Thyroid gland (tissue), 4 donors: Measurements from ENCODE around the gene MRTFB. TPM values are rescaled to one million over a fixed set of nuclear protein-coding genes. Genes with fewer than 3 reads are reported as not detected.

Source experiments
- DNase-seq, 2 donors: peaks; one replicate each; pipeline ENCODE4 v3.0.0-alpha.2; 2019
- H3K27ac ChIP-seq, 3 donors: fragments of 200-600 bp; sonication (generic); 1 replicate in 2 of 3; 2 replicates in 1 of 3; pipeline ENCODE4 v1.5.1; 2016 to 2019; ENCODE audit warnings: mild to moderate bottlenecking in 1 of 3, moderate library complexity in 1 of 3
- H3K27me3 ChIP-seq: fragments of 200-600 bp; sonication (generic); one replicate; pipeline ENCODE4 v1.5.1; 2019
- H3K36me3 ChIP-seq, 2 donors: fragments of 200-600 bp; sonication (generic); one replicate each; pipeline ENCODE4 v1.5.1; 2016 to 2019
- H3K4me1 ChIP-seq, 2 donors: fragments of 200-600 bp; sonication (generic); one replicate each; pipeline ENCODE4 v1.5.1; 2017 to 2019
- H3K4me3 ChIP-seq, 3 donors: fragments of 200-600 bp; sonication (generic); replicated peaks in 1 of 3; 1 replicate in 2 of 3; 2 replicates in 1 of 3; pipeline ENCODE4 v1.5.1; 2016; ENCODE audit warnings: mild to moderate bottlenecking in 1 of 3
- H3K9me3 ChIP-seq: fragments of 200-600 bp; sonication (generic); one replicate; pipeline ENCODE4 v1.5.1; 2017
- POLR2A ChIP-seq, 2 donors: fragments of 450-650 bp; IDR thresholded peaks; one replicate each; pipeline ENCODE4 v1.6.1; 2017; ENCODE audit warnings: antibody characterized with exemption in 2 of 2, mild to moderate bottlenecking in 2 of 2, moderate library complexity in 1 of 2
- WGBS, 2 donors: methylation state at CpG; one replicate each; pipeline ENCODE4 v1.1.5; 2017; 5-methylcytosine and 5-hydroxymethylcytosine counted together
- intact Hi-C: fragments of 100-400 bp; cut with DNase I; formaldehyde crosslinking; loops from one replicate; pipeline ENCODE4 v1.15.1; 2023
- total RNA-seq, 4 donors: library from RNA; depleted of rRNA; stranded (reverse); fragments of >200 nt; gene quantifications; one replicate each; pipeline ENCODE4 v1.2.3, GENCODE V29; 2016
- TF ChIP-seq, protein P1 (sequence below), 6 experiments: fragments of 200-600 bp in 3 of 6; fragments of 450-650 bp in 3 of 6; sonication (generic) in 3 of 6; IDR thresholded peaks; one replicate each; pipeline ENCODE4 v1.5.1; 2016 to 2019; ENCODE audit warnings: antibody characterized with exemption in 6 of 6, mild to moderate bottlenecking in 2 of 6, inconsistent platforms in 1 of 6, moderate library complexity in 1 of 6

Gene MRTFB
- total RNA-seq, 4 donors from 2014 or later: 51.2 to 131 (median 74.0) TPM

- no peak for TF ChIP-seq POLR2A (IDR thresholded peaks at IDR 0.05)
- TF ChIP-seq, protein P1, sequence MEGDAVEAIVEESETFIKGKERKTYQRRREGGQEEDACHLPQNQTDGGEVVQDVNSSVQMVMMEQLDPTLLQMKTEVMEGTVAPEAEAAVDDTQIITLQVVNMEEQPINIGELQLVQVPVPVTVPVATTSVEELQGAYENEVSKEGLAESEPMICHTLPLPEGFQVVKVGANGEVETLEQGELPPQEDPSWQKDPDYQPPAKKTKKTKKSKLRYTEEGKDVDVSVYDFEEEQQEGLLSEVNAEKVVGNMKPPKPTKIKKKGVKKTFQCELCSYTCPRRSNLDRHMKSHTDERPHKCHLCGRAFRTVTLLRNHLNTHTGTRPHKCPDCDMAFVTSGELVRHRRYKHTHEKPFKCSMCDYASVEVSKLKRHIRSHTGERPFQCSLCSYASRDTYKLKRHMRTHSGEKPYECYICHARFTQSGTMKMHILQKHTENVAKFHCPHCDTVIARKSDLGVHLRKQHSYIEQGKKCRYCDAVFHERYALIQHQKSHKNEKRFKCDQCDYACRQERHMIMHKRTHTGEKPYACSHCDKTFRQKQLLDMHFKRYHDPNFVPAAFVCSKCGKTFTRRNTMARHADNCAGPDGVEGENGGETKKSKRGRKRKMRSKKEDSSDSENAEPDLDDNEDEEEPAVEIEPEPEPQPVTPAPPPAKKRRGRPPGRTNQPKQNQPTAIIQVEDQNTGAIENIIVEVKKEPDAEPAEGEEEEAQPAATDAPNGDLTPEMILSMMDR (IDR thresholded peaks at IDR 0.05): no peak
- DNase-seq: no peak
- Histone ChIP-seq H3K27ac (peak overlapping the region in 2 of 3 donors; percentile 41 to 51), H3K9me3 (no peaks in the 10 kb centered on the region), H3K4me3 (no peak overlapping the region), H3K4me1 (peaks cover 48 to 78% of the 10 kb centered on the region in 2 donors), H3K36me3 (no peaks in the 10 kb centered on the region), H3K27me3 (no peaks in the 10 kb centered on the region)
- WGBS, 2 donors: 88 to 93% methylated on average over 3 of the region's 3 CpGs
- intact Hi-C loops: no loop called here
Measured at GRCh38 chr16:14109782-14110727, 38.9 kb downstream of the MRTFB start.

GRCh38 chr16:14110728-14111251 is 39.7 kb downstream of the MRTFB start:
- no peaks in the 10 kb centered on the region for H3K9me3 ChIP-seq
- intact Hi-C loops: no loop called here
- WGBS, 2 donors: 78 to 80% methylated on average over 6 of the region's 6 CpGs
- H3K36me3 ChIP-seq: no peaks in the 10 kb centered on the region
- H3K27ac ChIP-seq: peak overlapping the region in 2 of 3 donors; percentile 41 to 51
- no peak overlapping the region for H3K4me3 ChIP-seq
- peaks cover 43 to 70% of the 10 kb centered on the region in 2 donors for H3K4me1 ChIP-seq
- H3K27me3 ChIP-seq: no peaks in the 10 kb centered on the region
- no peak for DNase-seq
- TF ChIP-seq, protein P1 (IDR thresholded peaks at IDR 0.05): no peak
- no peak for TF ChIP-seq POLR2A (IDR thresholded peaks at IDR 0.05)

DNA sequence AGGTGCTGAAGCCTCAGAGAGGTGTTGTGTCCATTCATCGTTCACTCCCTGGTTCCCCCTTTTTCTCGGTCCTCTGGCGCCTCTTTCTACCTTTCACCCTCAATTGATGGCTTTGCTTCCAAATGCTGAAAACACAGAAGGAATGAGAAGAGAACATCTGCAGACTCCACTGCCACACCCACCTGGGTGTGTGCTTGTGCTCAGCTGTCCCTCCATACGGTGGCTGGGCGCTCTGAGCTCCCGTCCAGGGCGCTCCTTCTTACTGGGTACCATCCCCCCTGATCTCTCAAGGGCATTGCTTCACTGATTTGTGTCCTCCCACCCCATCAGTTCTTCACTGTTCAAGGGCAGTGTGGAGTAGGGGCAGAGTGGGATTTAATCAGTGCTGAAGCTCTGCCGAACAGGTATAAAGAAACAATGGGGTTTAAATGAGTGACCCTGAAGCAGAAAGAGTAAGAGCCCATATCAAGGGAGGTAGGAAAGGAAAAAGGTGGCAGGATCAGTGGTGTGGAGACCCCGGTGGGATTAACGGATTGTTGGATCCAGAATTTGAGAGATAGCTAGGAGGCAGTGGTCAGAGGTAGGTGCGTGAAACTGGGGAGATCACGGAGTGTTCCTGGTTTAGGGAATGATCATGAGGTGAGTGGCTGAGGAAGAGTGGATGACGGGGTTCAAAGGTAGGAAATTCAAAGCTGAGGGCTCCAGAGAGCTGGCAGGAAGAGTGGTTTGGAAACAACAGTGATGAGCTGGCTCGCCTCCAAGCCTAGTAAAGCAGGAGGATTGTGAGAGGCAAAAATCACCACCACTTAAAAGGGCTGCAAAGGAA is 40.8 kb downstream of the MRTFB start:
- H3K27me3 ChIP-seq: no peaks in the 10 kb centered on the region
- TF ChIP-seq, protein P1 (IDR thresholded peaks at IDR 0.05): no peak
- no peak for TF ChIP-seq POLR2A (IDR thresholded peaks at IDR 0.05)
- peaks cover 32 to 59% of the 10 kb centered on the region in 2 donors for H3K4me1 ChIP-seq
- WGBS, 2 donors: 69% methylated on average over 14 of the region's 14 CpGs
- intact Hi-C loops: no loop called here
- H3K4me3 ChIP-seq: no peak overlapping the region
- peak overlapping the region; percentile 18 to 64 (median 56) for H3K27ac ChIP-seq
- H3K36me3 ChIP-seq: no peaks in the 10 kb centered on the region
- DNase-seq: peak; percentile 84 to 88
- no peaks in the 10 kb centered on the region for H3K9me3 ChIP-seq

GRCh38 chr16:14112539-14112856 is 41.4 kb downstream of the MRTFB start:
- Histone ChIP-seq H3K4me3 (no peak overlapping the region), H3K9me3 (no peaks in the 10 kb centered on the region), H3K27ac (peak overlapping the region; percentile 6 to 64 (median 56)), H3K36me3 (no peaks in the 10 kb centered on the region), H3K4me1 (peaks cover 27 to 53% of the 10 kb centered on the region in 2 donors), H3K27me3 (no peaks in the 10 kb centered on the region)
- WGBS, 2 donors: 15 to 24% methylated on average over 1 of the region's 1 CpG
- no peak for DNase-seq
- no peak for TF ChIP-seq POLR2A (IDR thresholded peaks at IDR 0.05)
- TF ChIP-seq, protein P1 (IDR thresholded peaks at IDR 0.05): no peak
- intact Hi-C loops: no loop called here
